ENCODE measurements around the gene ITPRIP. TPM values are rescaled to one million over a fixed set of nuclear protein-coding genes. Genes with fewer than 3 reads are reported as not detected.

Gene ITPRIP
- total and polyA plus RNA-seq, 2 of the 8 experiments (the other 6 are each of a cell fraction or from before 2014, with no cell fraction given): 15.3 to 16.9 TPM

DNA sequence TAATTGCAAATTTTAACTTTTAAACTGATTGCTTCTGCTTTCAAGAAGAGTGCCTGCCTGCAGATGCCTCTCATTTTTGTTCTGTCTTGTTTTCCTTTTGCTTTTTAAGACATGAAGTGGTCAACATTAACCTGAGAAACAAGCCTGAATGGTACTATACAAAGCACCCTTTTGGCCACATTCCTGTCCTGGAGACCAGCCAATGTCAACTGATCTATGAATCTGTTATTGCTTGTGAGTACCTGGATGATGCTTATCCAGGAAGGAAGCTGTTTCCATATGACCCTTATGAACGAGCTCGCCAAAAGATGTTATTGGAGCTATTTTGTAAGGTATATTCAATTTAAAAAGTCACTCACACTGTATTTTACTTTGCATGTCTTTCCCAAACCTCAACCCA is 60.5 kb downstream of the ITPRIP start:
- no peak overlapping the region for H3K4me2 ChIP-seq (ENCODE audit: insufficient read depth in 1 of 2, low read depth in 2 of 2, low read length in 2 of 2)
- no peaks in the 10 kb centered on the region for H3K79me2 ChIP-seq (ENCODE audit: control insufficient read depth in 1 of 2, insufficient read depth in 2 of 2, low read length in 2 of 2)
- H4K20me1 ChIP-seq (replicated peaks in 1 of 2; ENCODE audit: control insufficient read depth in 1 of 2, insufficient read depth in 2 of 2, low read length in 2 of 2): no peaks in the 10 kb centered on the region
- H4K91ac ChIP-seq (replicated peaks; ENCODE audit: insufficient read length, low read length): no peak overlapping the region
- H3K56ac ChIP-seq (replicated peaks; ENCODE audit: insufficient read length, low read depth, low read length): no peak overlapping the region
- no peak overlapping the region for H2BK5ac ChIP-seq (ENCODE audit: low read depth, low read length)
- H2BK15ac ChIP-seq (ENCODE audit: low read length): no peak overlapping the region
- no peak overlapping the region for H2BK12ac ChIP-seq (ENCODE audit: low read depth, low read length)
- no peak overlapping the region for H2BK20ac ChIP-seq (ENCODE audit: low read length)
- TF ChIP-seq RFX5 (IDR thresholded peaks at IDR 0.05; ENCODE audit: borderline replicate concordance, low read depth, low read length) (no peak), PHF8 (conservative IDR thresholded peaks at IDR 0.05; ENCODE audit: low read depth, low read length) (no peak), SP1 (IDR thresholded peaks at IDR 0.05; ENCODE audit: low read depth, low read length) (no peak), SP2 (IDR thresholded peaks at IDR 0.05; ENCODE audit: low read length) (no peak), CHD2 (IDR thresholded peaks at IDR 0.05; ENCODE audit: low read length) (no peak), SIX5 (IDR thresholded peaks at IDR 0.05; ENCODE audit: low read depth, low read length) (no peak), KDM1A (IDR thresholded peaks at IDR 0.05; ENCODE audit: borderline replicate concordance, low read length) (no peak)
- H3K27me3 ChIP-seq (replicated peaks in 1 of 4; ENCODE audit: control insufficient read depth in 3 of 4, extremely low read depth in 1 of 4, insufficient read depth in 3 of 4, low read length in 3 of 4): peaks cover 0 to 7% (median 2%) of the 10 kb centered on the region in 4 experiments; a peak in 2 of 7 replicates
- H3K14ac ChIP-seq (ENCODE audit: insufficient read length): no peak overlapping the region
- no peak overlapping the region for H2AK5ac ChIP-seq (ENCODE audit: low read depth, low read length)
- DNase-seq (ENCODE audit: low read depth in 1 of 2, low spot score in 2 of 2): no peak
- H3K23me2 ChIP-seq (ENCODE audit: low read depth, low read length): no peaks in the 10 kb centered on the region
- no peak overlapping the region for H3K27ac ChIP-seq (ENCODE audit: low read depth, low read length)
- no peaks in the 10 kb centered on the region for H3K79me1 ChIP-seq (ENCODE audit: low read depth, low read length)
- no peak overlapping the region for H2AFZ ChIP-seq (ENCODE audit: low read length)
- H3K9me3 ChIP-seq (ENCODE audit: insufficient read depth in 2 of 2, low read depth in 1 of 2, low read length in 1 of 2): no peaks in the 10 kb centered on the region
- H3K4me3 ChIP-seq (ENCODE audit: extremely low read depth in 1 of 4, insufficient read depth in 2 of 4, low read depth in 3 of 4, low read length in 4 of 4): no peak overlapping the region
- no peak overlapping the region for H3K9ac ChIP-seq (replicated peaks in 1 of 4; ENCODE audit: extremely low read depth in 1 of 4, low read depth in 3 of 4, low read length in 3 of 4)
- CTCF ChIA-PET (ENCODE audit: partially characterized antibody): interaction anchor here (0.7 to 8.7 kb wide), 11 partner anchors 9 to 380 kb away, joined by 3 to 146 read pairs (median 4); partner anchors contain the start of gene CFAP58
- FAIRE-seq: no peak
- H4K8ac ChIP-seq (ENCODE audit: extremely low read depth, insufficient read depth, low read length): no peak overlapping the region
- POLR2A ChIA-PET (ENCODE audit: partially characterized antibody): interaction anchor here (0.7 kb wide), 1 partner anchor 45 kb away, joined by 3 read pairs; no protein-coding TSS in a partner anchor
- H3K23ac ChIP-seq (ENCODE audit: insufficient read length): no peak overlapping the region
- peaks cover 0 to 2% (median 0%) of the 10 kb centered on the region in 4 experiments; a peak in 2 of 8 replicates for H3K36me3 ChIP-seq (ENCODE audit: control insufficient read depth in 2 of 4, insufficient read depth in 4 of 4, low read length in 3 of 4)
- H2BK120ac ChIP-seq (replicated peaks; ENCODE audit: low read depth, low read length): no peak overlapping the region
- H3K18ac ChIP-seq (ENCODE audit: extremely low read depth, low read length): no peak overlapping the region
- H4K5ac ChIP-seq (ENCODE audit: insufficient read length, low read depth, low read length): no peak overlapping the region
- H3K4me1 ChIP-seq (replicated peaks in 1 of 4; ENCODE audit: control insufficient read depth in 3 of 4, insufficient read depth in 4 of 4, low read length in 3 of 4): peaks cover 0 to 1% (median 0%) of the 10 kb centered on the region in 4 experiments; a peak in 2 of 7 replicates
- 87% methylated on average over 2 of the region's 2 CpGs; no CpG with 5 or more reads in 1 of the 2 experiments for WGBS, 2 experiments (ENCODE audit: extremely low coverage in 1 of 2, insufficient coverage in 1 of 2, insufficient read length in 1 of 2, insufficient replicate concordance in 2 of 2, low coverage in 1 of 2, low lambda C conversion rate in 2 of 2, missing lambda C conversion rate in 1 of 2)
- no peak overlapping the region for H3K4ac ChIP-seq (replicated peaks; ENCODE audit: insufficient read length, low read depth, low read length)

Measured in H1 (cell line).